Left hindlimb (tissue), 1 donor: ENCODE data around the gene DNM2.

ENCODE experiments used
- DNase-seq: peaks from one replicate; pipeline ENCODE4 v3.0.0-alpha.2; 2018

Gene DNM2

DNA sequence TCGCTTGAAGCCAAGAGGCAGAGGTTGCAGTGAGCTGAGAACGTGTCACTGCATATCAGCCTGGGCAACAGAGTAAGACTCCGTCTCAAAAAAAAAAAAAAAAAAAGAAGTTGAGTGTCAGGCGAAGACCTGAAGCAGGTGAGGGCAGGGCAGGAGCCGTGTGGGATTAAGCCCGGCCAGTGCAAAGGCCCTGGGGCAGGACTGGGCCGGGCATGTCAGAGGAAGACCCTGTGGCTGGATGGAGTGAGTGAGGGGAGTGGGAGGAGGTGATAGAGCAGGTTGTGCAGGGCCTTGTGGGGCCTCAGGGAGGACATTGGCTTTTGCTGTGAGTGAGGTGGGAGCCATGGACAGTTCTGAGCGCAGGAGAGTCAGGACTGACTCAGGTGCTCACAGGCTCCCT is 70.3 kb downstream of the DNM2 start:
- DNase-seq = no peak

DNA sequence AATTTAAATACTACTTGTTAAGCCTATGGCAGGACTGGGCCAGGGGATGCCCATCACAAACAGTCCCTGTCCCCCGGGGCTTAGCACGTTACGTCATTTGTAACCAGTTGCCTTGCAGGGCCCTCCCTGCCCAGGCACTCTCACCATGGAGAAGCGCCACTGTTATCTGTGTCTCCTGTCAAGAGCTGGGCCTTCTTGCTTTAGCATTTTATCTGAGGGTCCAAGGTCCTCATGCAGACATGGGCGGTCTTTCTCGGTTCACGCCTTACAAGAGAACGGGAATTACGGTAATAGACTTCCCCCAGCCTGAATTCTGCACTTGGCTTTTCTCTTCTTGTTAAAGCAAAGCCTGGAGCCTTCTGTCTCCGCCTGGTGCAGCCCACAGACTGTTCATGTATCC is 72.0 kb downstream of the DNM2 start:
- DNase-seq = no peak

DNA sequence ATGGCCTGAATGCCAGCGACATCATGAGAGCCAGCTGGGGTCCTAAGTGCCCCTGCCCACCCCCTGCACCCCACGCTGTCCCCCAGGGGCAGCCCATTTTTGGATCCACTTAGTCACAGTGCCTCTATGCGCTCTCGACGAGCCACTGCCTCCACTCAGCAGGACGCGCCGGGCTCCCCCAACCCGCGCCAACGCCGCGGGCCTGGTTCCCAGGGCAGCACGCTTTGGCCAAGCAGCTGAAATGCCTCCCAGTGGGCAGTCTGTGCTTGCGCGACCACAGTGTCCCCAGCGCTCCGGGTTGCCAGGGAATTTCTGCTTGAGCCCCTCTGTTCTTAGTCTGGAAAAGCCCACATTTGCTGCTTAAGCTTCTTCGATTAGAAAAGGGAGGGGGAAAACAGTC is 78.8 kb downstream of the DNM2 start:
- no peak for DNase-seq

DNA sequence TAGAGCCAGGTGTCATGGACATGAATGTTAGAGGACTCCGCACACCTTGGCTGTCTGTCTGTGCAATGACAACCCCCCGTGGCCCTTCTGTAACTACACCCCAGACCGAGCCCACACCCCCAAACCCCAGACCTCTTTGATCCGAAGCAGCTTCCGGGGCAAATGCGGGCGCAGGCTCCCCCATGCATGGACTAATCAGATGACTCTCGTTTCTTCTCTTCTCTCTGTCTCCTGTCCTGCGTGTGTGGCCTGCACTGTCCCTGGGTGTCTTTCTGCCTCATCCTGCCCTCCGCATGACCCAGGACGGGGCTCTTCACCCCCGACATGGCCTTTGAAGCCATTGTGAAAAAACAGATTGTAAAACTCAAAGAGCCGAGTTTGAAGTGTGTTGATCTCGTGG is 79.2 kb downstream of the DNM2 start:
- no peak for DNase-seq

DNA sequence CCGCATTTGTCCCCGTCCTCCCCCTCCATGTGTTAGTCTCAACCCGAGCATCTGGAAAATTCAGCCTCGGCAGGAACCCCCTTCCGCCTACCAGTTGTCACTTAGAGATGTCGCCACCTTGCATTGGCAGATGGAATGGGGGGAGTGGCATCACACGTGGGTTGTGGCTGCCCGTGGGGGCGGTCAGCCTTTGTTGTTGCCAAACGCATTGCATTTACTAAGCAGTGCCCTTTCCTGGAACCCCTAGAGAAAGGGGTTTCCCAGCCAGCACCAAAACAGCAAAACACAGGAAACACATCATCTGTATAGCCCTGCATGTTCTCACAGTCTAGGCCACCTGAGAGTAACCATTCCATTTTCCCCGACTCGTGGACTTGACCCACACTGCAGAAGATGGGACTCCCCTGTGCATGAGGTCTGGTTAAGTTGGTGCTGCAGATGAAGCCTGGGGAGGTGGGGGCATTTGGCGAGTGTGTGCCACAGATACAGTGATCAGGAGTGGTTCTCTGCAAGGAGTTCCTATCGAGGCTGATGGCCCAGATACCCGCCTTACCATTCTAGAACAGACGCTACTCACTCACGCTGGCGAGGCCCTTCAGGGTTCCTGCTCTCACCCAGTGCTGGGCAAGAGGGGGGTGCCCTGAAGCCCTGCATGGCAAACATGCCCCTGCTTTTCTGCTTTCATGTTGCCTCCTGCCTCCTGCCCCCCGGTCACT is 79.8 kb downstream of the DNM2 start:
- DNase-seq = no peak

DNA sequence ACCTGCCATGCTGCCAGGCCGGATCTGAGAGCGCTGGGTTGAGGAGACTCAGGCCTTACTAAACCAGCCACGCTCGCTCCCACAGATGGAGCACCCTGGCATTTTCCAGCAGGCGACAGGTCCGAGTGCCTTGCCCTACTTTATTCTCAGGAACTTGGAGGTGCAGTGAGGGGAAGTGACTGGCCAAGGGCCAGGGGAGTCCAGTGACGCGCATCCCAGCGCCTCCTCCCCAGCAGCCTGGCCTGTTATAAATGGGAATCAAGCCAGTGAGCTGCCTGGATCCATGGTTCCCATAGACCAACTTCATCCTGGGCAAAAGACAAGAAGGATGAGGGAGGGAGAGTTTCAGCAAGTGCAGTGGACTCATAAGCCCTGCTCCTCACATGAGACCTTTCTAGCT is 82.6 kb downstream of the DNM2 start:
- no peak for DNase-seq

DNA sequence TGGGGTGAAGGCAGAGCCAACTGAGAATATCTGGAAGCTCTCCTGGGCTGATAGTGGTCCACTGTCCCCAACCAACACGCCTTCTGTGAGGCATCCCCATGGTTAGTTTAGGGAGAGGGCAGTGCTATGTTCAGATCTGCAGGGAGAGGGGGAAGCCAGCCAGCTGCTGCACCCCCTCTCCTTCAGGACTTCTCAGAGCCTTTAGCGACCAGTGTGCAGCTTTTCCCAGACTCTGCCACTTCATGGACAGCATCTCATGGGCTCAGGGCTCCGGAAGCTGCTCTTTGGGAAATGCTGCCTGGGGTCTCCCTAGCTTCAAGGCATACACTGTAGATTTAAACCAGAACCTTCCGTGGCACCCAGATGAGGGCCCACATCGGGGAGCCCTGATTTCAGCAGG is 84.6 kb downstream of the DNM2 start:
- DNase-seq = no peak

DNA sequence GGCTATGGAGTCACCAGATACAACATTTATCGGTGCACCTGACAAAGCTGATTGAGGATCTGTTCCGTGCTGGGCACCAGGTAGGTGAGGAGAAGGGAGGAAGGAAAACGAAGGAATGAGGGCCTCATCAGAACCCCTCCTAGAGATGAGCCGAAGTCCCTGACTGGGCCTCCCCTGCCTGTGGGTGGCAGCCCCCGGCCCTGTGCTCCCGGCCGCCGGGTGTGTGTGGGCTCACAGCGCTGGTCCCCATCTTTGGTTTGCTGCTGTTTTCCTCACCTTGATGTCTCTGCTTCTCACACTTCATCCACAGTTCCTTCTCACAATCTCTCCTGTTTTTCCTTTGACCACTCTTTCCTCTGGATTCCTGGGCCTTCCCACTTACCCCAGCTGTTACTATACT is 85.4 kb downstream of the DNM2 start:
- DNase-seq = no peak

DNA sequence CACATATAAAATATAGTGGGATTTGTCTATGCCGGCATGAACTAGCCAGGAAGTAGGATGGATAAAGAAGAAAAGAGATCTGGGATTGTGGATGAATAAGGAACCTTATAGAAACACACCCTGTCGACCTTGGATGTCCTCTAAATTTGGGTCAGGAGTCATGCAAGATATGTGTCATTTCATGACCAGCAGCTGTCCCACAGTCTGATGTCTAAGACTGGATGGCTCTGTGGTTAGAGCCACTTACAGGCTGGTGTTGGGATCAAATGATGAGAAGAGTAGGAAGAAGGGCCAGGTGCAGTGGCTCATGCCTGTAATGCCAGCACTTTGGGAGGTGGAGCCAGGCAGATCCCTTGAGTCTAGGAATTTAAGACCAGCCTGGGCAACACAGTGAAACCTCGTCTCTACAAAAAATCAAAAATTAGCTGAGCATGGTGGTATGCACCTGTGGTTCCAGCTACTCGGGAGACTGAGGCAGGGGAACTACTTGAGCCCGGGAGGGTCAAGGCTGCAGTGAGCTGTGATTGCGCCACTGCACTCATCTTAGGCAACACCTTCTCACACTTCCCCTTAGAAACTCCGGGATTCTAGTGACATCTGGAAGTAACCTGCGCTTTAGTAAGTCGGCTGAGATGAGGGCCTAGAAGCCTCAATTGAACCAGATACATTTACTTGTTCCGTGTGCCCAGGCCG is 87.3 kb downstream of the DNM2 start:
- DNase-seq = no peak

DNA sequence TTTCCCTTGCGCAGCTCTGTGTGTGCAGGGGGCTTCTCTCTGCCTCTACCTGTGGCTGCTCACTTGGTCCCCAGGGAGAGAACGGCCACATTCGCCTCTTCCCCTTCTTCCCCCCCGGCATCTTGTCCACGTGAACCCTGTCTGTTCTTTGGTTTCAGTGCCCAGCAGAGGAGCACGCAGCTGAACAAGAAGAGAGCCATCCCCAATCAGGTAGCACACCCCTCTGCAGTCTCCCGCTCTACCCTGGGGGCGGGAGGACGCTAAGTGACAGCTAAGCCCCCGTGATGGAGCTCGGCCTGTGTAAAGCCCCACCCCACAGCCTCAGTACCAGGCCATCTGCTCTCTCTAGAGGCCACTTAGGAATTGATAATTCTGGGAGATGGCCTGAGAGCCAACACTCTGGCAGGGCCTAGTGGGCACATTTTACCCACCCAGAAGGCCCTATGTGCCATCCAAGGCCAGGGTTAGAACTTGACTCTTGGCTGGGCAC is 87.9 kb downstream of the DNM2 start:
- DNase-seq = no peak

DNA sequence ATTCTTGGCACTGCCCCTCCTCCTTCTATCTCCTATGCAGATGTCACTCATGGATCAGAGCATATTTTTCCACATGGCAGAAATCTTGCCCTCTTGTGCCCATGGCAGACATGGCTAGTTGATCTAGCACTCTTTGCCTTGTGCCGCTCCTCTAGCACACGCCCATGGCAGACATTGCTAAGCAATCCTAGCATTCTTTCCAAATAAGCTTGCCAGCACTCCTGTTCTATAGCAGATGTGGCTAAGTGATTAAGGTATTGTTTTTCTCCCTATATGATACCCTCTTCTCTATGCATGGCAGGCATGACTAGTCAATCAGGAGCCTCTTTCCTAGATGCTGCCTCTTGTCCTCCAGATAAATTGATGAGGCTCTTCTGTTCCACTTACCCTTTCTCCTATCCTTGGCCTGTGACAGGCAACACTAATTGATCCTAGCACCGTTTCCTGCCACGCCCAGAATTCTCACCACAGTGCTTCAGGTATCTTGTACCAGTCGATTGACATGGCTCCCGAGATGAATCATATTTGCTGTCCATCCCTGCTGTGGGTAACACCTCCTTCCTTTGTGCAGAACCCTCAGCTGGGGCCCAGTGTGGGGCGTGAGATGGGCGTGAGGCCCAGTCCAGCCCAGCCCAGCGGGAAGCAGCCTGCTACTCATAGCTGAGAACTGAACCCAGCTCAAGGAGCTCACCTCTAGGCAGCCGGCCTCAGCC is 91.2 kb downstream of the DNM2 start:
- DNase-seq = no peak

DNA sequence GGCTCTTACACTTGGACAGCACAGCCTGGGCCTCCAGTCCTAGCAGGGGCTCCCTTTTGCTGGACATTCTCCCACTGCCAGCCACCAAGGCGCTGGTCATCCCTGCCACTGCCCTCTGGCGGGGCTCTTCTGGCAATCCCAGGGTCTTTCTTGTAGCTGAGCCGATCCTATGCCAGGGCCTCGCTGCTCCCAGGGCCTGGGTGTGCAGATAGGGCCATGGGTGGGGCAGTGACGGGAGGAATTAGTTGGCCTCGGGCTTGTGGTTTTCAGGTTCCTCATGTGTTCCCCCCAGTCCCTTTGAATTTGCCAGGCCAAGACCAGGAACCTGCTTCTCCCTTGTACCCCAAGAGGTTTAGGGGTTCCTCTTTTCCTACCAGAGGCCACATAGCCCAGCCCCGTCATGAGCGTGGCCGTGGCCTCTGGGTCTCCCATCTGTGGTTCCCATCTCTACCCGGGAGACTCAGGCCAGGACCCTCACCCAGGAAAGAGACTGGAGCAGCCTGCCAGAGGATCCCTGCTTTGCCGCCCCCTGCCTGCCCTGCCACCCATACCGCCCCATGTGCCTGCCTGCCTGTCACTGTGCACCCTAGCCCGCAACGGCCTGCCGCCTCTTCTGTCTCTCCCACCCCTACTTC is 91.9 kb downstream of the DNM2 start:
- no peak for DNase-seq

DNA sequence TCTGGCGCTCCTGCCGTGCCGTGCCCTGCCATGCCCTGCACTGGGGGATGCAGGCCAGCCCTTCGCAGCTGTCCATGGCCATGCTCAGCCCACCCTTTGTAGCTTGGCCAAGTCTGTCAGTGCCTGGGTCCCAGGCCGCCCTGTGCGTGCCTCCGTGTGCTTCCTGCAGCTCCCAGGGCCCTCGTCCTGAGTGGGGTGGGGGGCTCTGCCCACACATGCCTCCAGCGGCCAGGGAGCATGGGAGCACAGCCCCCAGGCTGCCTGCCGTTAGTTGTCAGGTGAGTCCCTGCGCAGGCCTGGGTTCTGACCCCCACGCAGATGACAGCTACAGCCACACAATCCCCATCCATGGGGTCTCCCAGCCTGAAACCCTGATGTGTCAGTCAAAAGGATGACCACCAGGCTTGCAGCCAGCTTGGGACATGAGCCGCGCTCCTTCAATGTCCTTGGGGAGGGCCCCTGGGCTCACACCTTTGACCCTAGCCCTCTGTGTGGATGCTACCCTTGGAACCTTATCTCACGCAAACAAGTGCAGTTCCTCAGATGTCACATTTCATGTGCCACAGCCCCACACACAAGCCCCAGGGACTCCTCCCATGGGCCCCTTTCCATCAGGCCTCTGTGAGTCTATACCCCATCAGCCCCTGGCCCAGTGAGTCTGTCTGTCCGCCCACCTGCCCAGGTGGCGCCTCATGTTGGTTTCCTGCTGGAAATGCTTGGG is 93.7 kb downstream of the DNM2 start:
- no peak for DNase-seq

DNA sequence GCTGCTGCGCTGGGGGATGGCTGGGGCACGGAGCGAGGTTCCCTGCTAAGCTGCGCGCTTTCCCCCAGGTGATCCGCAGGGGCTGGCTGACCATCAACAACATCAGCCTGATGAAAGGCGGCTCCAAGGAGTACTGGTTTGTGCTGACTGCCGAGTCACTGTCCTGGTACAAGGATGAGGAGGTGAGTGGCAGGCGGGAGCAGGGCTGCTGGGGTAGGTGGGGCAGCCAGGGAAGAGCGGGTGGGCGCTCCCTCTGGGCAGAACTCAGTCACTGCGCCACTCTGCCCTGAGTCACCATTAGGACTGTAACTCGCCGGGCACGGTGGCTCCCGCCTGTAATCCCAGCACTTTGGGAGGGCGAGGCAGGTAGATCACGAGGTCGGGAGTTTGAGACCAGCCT is 94.3 kb downstream of the DNM2 start:
- DNase-seq = no peak

DNA sequence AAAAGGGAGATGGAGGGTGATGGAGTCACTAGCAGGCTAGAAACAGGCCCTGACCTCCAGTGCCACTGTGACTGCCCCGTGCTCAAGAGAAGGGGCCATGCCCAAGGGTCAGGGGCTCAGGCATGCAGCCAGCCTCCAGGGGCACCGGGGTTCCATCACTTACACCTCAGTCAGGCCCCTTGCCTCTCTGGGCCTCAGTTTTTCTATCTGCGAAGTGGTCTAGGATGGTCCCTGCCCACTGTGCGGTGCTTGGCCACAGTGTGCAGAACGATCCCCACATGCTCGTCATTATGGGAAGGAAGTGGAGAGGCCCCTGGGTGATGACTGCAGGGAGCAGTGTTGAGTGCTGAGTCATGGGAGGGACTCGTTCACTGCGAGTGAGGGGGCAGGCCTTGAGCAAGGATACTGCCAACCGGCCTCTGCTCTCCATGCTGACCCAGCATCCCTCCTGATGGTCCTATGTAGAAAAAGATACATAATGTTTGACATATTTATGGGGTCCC is 95.1 kb downstream of the DNM2 start:
- no peak for DNase-seq

DNA sequence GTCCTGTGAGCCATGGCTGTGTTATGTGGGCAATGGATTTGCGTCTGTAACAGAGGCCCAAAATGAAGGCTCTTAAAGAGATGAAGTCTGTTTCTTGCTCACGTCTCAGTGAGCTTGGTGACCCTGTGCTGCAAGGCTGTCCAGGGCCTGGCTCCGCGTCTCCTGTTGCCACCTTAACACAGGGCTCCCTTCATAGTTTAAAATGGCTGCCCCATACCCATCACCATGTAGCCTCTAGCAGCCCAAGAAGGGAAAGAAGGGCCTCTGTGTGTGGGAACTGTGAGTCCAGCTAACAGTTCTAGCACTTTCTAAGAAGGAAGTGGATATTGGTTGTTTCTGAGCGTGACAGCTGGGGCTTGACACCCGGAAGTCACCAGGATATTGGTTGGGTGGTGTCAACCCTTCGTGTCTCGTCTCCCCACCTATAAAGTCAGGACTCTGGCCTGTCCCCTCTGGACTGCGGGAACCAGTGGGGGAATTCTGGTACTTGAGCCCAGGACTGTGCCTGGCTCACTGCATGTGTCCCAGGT is 97.2 kb downstream of the DNM2 start:
- no peak for DNase-seq

DNA sequence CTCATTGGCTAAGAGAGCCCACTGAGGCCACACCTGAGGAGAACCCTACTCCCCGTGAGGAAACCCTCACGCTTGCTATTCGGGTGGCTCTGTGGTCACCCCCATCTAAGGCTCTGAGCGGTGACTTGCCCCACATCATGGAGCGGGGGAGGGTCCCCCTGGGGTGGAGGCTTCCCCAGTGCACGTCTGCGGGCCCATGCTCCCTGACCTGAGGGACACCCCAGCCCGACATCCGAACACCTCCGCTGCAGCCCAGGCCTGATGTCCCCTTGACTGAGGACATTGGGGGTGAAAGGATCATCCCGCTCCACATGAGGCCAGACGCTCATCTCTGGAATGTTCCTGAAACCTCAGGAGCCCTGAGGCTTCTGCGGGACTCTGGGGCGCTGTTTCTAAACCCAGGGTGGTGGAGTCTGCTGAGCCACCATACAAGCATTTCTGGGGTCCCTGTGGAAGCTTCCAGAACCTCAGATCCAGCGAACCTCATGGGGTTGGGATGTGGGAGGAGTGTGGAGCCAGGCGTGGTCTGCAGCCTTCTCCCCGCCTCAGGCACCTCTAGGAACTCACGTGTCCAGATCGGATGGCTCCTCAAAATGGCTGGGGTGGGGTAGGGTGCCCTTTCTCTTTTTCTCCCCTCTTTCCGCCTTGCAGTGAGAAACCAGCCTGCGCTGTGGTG is 98.2 kb downstream of the DNM2 start:
- no peak for DNase-seq

DNA sequence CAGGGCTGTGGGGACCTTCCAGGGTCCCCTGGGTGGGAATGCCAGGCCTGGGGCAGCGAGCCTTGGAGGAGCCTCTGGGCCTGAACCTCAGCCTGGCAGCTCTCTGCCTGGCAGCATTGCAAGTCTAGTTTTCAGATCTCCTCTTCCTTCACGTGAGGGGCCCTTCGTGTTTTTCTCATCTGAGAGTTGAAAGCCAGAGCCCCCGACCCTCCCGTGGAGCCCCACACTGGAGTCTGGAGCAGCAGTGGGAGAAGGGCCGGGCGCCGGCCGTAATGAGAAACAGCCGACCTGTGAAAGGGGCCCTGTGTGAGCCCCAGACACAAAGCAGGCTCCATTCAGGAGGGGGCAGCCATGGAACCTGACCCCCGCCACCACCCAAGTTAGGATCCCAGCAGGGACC is 98.8 kb downstream of the DNM2 start:
- no peak for DNase-seq

DNA sequence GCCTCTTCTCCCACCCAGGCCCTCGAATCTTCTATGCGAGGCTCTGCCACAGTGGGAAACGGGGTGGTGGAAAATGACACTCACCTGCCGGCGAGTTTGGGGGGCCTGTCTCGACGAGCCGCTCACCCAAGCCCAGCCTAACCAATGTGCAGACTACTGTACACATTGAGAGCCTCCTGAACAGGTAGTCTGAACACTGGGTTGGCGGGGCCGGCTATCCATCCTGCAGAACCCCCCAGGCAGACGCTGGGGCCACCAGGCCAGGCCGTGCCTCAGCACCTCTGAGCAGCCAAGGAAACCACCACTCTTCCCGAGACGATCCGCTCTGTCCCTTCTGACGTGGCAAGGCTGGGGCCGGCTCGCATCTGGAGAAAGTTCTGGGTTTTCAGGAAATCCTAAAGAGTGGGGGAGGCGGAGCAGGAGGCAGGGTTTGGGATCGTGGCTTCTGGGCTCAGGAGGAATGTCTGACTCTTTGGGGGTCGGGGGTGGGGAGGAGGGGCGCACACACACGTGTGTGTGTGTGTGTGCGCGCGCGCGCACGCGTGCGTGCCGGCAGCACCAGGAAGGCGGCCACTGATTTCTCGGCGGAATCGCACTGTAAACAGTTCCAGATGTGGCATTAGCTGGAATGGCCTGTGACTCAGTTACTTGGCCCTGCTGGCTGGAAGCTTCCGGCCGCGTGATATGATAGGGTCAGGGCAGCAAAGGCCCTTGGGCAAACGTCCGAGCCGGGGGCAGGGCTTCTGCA is 99.6 kb downstream of the DNM2 start:
- peak; percentile 92 for DNase-seq

DNA sequence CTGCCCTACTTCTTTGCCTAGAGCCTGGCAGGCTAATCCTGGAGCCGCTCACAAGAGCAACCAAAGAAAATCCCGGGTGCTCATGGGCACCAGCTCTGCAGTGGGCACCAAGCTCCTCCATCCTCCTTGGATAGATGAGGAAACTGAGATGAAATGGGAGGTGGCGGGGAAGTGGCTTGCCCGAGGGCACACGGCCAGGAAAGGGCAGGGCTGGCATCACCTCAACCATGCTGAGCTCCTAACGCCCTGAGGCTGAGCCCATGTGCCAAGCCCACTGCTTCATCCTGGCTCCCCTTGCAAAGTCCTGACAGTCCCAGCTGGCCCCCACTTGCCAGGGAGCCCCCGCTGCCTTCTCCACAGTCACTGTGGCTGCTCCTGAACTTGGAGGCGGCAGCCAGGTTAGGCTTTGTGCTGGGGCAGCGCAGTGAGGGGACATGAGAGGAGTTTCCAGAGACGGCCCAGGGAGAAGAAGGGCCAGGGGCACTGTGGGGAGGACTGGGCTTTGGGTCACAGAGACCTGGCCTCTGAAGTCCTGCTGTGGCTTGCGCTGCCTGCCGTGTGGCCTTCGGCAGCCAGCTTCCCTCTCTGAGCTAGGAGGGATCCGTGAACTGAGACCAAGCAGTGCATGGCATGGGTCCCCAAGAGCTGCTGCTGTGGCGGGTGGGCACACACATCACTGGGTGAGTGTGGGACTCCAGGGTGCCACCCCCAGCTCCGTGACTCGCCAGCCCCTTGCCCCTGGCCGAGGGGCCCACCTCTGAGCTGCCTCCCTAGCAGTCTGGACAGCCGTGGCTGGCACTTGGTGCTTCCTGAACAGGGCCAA is 100.6 kb downstream of the DNM2 start:
- no peak for DNase-seq
